WERI-Rb-1 (cell line): ENCODE data around the gene DNAH1.

Source experiments
- DNase-seq: peaks from one replicate; pipeline ENCODE4 v3.0.0-alpha.2; 2020
- H3K27ac ChIP-seq: fragments of 250-450 bp; sonication (Bioruptor Pico); 2 replicates; pipeline ENCODE4 v1.5.1; 2020; ENCODE audit warnings: mild to moderate bottlenecking, moderate library complexity
- H3K27me3 ChIP-seq: fragments of 250-450 bp; sonication (Bioruptor Pico); 2 replicates; pipeline ENCODE4 v1.5.1; 2021; ENCODE audit warnings: mild to moderate bottlenecking, low read depth, moderate library complexity; ENCODE audit not compliant: insufficient read depth, severe bottlenecking
- H3K36me3 ChIP-seq: fragments of 250-450 bp; sonication (Bioruptor Pico); 2 replicates; pipeline ENCODE4 v1.5.1; 2020; ENCODE audit warnings: mild to moderate bottlenecking, moderate library complexity
- H3K4me3 ChIP-seq: 2 replicates; pipeline ENCODE4 v1.5.1; 2011; ENCODE audit warnings: low read depth, mild to moderate bottlenecking, control low read depth, low read length
- H3K9me3 ChIP-seq: fragments of 250-450 bp; sonication (Bioruptor Pico); 2 replicates; pipeline ENCODE4 v1.5.1; 2021; ENCODE audit warnings: mild to moderate bottlenecking, moderate library complexity; ENCODE audit not compliant: severe bottlenecking
- CTCF ChIP-seq: IDR thresholded peaks from 2 replicates; pipeline ENCODE4 v1.5.1; 2011; ENCODE audit warnings: low read depth, mild to moderate bottlenecking, control low read depth, inconsistent platforms, low read length

DNAH1 gene

GRCh38 chr3:52305926-52306325 lies 10.2 kb upstream of the DNAH1 start:
- no peak for TF ChIP-seq CTCF
- Histone ChIP-seq H3K27me3 (no peaks in the 10 kb centered on the region), H3K4me3 (no peak overlapping the region), H3K9me3 (no peaks in the 10 kb centered on the region), H3K36me3 (no peaks in the 10 kb centered on the region), H3K27ac (no peak overlapping the region)
- DNase-seq: no peak

- no peak for TF ChIP-seq CTCF
- no peaks in the 10 kb centered on the region for H3K27me3 ChIP-seq
- no peak for DNase-seq
- no peaks in the 10 kb centered on the region for H3K9me3 ChIP-seq
- no peak overlapping the region for H3K27ac ChIP-seq
- H3K4me3 ChIP-seq: no peak overlapping the region
- H3K36me3 ChIP-seq: no peaks in the 10 kb centered on the region
These were observed 9.1 kb upstream of the DNAH1 start for GRCh38 chr3:52306978-52307377.

GRCh38 chr3:52308308-52308707 lies 7.8 kb upstream of the DNAH1 start:
- Histone ChIP-seq H3K4me3 (no peak overlapping the region), H3K27me3 (no peaks in the 10 kb centered on the region), H3K36me3 (no peaks in the 10 kb centered on the region), H3K27ac (no peak overlapping the region), H3K9me3 (no peaks in the 10 kb centered on the region)
- TF ChIP-seq CTCF: no peak
- DNase-seq: no peak

- DNase-seq: no peak
- Histone ChIP-seq H3K36me3 (no peaks in the 10 kb centered on the region), H3K27me3 (no peaks in the 10 kb centered on the region), H3K4me3 (no peak overlapping the region), H3K27ac (no peak overlapping the region), H3K9me3 (no peaks in the 10 kb centered on the region)
- TF ChIP-seq CTCF: no peak
These were observed 5.1 kb upstream of the DNAH1 start for GRCh38 chr3:52310861-52311575.

GRCh38 chr3:52311576-52312119 lies 4.5 kb upstream of the DNAH1 start:
- no peak overlapping the region for H3K4me3 ChIP-seq
- H3K9me3 ChIP-seq: no peaks in the 10 kb centered on the region
- no peak for DNase-seq
- no peaks in the 10 kb centered on the region for H3K27me3 ChIP-seq
- no peak overlapping the region for H3K27ac ChIP-seq
- H3K36me3 ChIP-seq: no peaks in the 10 kb centered on the region
- no peak for TF ChIP-seq CTCF
